BE2C (cell line): Measurements from ENCODE around the gene TRABD.

Experiments
- DNase-seq: peaks from one replicate; pipeline ENCODE4 v3.0.0-alpha.2; 2020
- H3K27me3 ChIP-seq: fragments of 250-450 bp; sonication (Bioruptor Pico); 2 replicates; pipeline ENCODE4 v1.5.1; 2020; ENCODE audit warnings: mild to moderate bottlenecking
- H3K36me3 ChIP-seq: fragments of 250-450 bp; sonication (Bioruptor Pico); 2 replicates; pipeline ENCODE4 v1.5.1; 2020; ENCODE audit warnings: mild to moderate bottlenecking
- H3K4me1 ChIP-seq: fragments of 250-450 bp; sonication (Bioruptor Pico); 2 replicates; pipeline ENCODE4 v1.5.1; 2020
- H3K4me3 ChIP-seq: 2 replicates; pipeline ENCODE4 v1.5.1; 2011; ENCODE audit warnings: low read depth, low read length
- H3K9me3 ChIP-seq: fragments of 250-450 bp; sonication (Bioruptor Pico); 2 replicates; pipeline ENCODE4 v1.5.1; 2020
- TF ChIP-seq, protein P1 (sequence below): IDR thresholded peaks from 2 replicates; pipeline ENCODE4 v1.5.1; 2012; ENCODE audit warnings: mild to moderate bottlenecking, low read depth, low read length

Gene TRABD

GRCh38 chr22:50218153-50218995 lies 32.7 kb downstream of the TRABD start:
- Histone ChIP-seq H3K4me1 (peaks cover 9% of the 10 kb centered on the region; the same call in 1 of the 2 replicates), H3K36me3 (peaks cover 79% of the 10 kb centered on the region), H3K9me3 (no peaks in the 10 kb centered on the region), H3K27me3 (no peaks in the 10 kb centered on the region), H3K4me3 (no peak overlapping the region)
- no peak for DNase-seq
- TF ChIP-seq, protein P1, sequence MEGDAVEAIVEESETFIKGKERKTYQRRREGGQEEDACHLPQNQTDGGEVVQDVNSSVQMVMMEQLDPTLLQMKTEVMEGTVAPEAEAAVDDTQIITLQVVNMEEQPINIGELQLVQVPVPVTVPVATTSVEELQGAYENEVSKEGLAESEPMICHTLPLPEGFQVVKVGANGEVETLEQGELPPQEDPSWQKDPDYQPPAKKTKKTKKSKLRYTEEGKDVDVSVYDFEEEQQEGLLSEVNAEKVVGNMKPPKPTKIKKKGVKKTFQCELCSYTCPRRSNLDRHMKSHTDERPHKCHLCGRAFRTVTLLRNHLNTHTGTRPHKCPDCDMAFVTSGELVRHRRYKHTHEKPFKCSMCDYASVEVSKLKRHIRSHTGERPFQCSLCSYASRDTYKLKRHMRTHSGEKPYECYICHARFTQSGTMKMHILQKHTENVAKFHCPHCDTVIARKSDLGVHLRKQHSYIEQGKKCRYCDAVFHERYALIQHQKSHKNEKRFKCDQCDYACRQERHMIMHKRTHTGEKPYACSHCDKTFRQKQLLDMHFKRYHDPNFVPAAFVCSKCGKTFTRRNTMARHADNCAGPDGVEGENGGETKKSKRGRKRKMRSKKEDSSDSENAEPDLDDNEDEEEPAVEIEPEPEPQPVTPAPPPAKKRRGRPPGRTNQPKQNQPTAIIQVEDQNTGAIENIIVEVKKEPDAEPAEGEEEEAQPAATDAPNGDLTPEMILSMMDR, result no peak

DNA sequence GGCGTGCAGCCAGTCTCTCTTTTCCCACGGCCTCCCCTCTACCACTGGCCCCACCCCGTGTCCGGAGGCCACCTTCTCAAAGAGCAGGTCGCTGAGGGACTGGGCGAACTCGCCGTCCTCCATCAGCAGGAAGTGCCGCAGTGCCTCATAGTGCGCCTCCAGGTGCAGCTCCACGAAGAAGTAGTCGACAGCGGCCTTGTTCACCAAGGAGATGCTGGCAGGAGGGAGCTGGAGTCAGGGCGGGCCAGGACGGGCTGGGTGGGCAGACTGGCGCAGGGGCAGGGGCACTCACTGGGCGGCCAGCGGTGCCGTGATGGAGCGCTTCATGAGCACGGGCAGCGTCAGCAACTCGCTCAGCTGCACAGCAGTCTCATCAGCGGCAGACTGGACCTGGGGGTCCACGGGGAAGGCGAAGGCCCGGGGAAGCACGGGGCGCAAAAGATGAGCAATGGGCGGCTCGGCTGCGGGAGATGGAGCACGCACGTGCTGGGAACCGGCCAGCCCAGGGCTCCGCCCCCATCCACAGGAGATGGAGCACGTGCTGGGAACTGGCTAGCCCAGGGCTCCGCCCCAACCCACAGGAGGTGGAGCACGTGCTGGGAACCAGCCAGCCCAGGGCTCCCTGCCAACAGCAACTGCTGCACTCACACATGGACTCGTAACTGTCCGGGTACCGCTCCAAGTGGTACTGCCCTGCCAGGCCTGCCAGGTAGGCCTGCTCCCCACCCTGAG lies 33.4 kb downstream of the TRABD start:
- TF ChIP-seq, protein P1, result no peak
- Histone ChIP-seq H3K27me3 (no peaks in the 10 kb centered on the region), H3K4me3 (no peak overlapping the region), H3K9me3 (no peaks in the 10 kb centered on the region), H3K4me1 (peaks cover 9% of the 10 kb centered on the region; the same call in 1 of the 2 replicates), H3K36me3 (peaks cover 79% of the 10 kb centered on the region)
- DNase-seq, result peak; percentile 86

GRCh38 chr22:50219800-50220602 lies 34.3 kb downstream of the TRABD start:
- Histone ChIP-seq H3K9me3 (no peaks in the 10 kb centered on the region), H3K27me3 (no peaks in the 10 kb centered on the region), H3K4me3 (no peak overlapping the region), H3K36me3 (peaks cover 80% of the 10 kb centered on the region), H3K4me1 (peaks cover 9% of the 10 kb centered on the region; the same call in 1 of the 2 replicates)
- TF ChIP-seq, protein P1, result no peak
- no peak for DNase-seq

DNA sequence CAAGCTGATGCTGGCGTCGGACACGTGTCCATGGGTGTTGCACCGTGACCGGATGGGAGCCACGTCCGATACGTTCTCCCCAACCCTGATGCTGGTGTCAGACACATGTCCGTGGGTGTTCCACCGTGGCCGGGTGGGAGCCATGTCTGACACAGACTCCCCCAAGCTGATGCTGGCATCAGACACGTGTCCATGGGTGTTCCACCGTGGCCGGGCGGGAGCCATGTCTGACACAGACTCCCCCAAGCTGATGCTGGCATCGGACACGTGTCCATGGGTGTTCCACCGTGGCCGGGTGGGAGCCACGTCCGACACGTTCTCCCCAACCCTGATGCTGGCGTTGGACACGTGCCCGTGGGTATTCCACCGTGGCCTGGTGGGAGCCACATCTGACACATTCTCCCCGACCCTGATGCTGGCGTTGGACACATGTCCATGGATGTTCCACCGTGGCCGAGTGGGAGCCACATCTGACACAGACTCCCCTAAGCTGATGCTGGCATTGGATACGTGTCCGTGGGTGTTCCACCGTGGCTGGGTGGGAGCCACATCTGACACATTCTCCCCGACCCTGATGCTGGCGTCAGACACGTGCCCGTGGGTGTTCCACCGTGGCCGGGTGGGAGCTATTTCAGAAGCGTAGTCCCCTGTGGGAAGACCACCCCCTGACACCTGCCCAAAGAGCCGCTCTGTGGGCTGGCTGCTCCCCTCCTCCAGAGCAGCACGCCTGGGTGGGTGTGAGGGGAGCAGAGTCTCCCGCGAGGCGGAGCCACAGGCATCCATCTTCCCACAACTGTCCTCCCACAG lies 35.1 kb downstream of the TRABD start:
- H3K36me3 ChIP-seq, result peaks cover 75% of the 10 kb centered on the region
- H3K4me1 ChIP-seq, result peaks cover 9% of the 10 kb centered on the region; the same call in 1 of the 2 replicates
- no peak overlapping the region for H3K4me3 ChIP-seq
- no peak for DNase-seq
- H3K27me3 ChIP-seq, result no peaks in the 10 kb centered on the region
- no peaks in the 10 kb centered on the region for H3K9me3 ChIP-seq
- TF ChIP-seq, protein P1, result no peak

DNA sequence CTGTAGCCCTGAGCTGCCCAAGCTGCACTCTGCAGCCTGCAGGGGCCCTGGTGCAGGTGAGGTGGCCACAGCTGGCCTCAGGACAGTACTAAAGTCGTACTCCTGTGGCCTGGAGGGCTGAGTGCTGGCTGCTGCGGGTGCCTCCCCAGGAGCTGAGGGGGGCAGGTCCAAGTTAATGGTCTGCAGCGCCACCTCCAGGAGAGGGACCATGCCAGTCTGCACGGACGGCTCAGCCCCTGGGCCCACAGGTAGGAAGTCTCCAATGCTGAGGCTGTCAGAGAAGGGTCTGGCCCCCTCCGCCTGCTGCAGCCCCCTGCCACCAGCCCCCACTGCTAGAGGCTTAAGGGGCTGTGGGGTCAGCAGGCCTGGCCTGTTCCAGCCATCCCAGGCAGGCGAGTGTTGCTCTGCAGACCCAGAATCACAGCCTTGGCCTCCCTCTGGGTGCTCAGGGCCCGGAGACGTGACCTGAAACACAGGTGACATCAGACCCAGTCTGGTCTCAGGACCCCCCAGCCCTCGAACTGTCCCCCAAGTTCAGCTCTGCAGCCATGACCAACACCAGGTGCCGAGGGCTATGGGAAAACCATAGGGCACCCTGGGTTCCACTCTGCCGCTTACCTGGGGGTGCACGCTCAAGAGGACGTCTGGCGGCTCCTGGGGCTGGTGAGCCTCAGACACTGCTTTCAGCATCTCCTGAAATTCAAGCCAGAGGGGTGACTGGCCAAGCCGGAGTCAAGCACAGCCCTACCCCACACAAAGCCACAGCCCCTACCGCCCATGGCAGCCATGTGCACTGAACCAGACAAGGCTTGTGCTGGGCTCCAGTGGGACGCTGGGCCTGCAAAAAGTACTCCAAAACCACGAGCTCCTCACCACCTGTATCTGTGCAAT lies 35.9 kb downstream of the TRABD start:
- H3K9me3 ChIP-seq, result no peaks in the 10 kb centered on the region
- DNase-seq, result no peak
- H3K27me3 ChIP-seq, result no peaks in the 10 kb centered on the region
- H3K4me1 ChIP-seq, result peaks cover 9% of the 10 kb centered on the region; the same call in 1 of the 2 replicates
- TF ChIP-seq, protein P1, result no peak
- no peak overlapping the region for H3K4me3 ChIP-seq
- H3K36me3 ChIP-seq, result peaks cover 71% of the 10 kb centered on the region
